NCI-H2227 treated with DMSO at 0.1 percent for 48 hours (cell line): ENCODE results near the gene HSD3B2.

Experiments
- DNase-seq: peaks from one replicate; lab custom pipeline; 2025; lab: John Stamatoyannopoulos, UW

Gene HSD3B2

GRCh38 chr1:119397986-119398385, 17.0 kb upstream of the HSD3B2 start:
- no peak for DNase-seq

- DNase-seq, result no peak
Measured at GRCh38 chr1:119404736-119405135, 10.2 kb upstream of the HSD3B2 start.

GRCh38 chr1:119409731-119410130, 5.2 kb upstream of the HSD3B2 start:
- DNase-seq, result no peak

GRCh38 chr1:119410961-119411360, 4.0 kb upstream of the HSD3B2 start:
- no peak for DNase-seq

GRCh38 chr1:119416006-119416640, 1.2 kb downstream of the HSD3B2 start:
- no peak for DNase-seq

- no peak for DNase-seq
Measured at GRCh38 chr1:119419109-119419508, 4.2 kb downstream of the HSD3B2 start.

DNA sequence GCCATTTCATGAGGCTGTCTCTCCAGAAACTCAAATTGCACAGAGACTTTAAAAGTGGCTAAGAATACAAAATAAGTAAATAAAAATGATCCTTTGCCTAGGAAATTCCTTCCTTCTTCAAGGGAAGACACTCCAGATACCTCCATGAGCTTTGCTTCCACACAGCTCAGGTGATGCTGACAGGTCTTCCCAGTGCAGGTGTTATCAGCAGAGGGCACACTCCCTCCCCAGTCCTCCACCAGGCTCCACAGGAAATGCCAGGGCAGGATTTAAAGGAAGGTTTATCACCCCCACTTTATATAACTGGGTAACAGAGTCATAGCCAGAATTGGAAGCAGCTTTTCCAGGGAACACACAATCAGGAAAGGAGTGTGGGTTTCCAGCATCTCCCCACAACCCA, 5.7 kb downstream of the HSD3B2 start:
- DNase-seq, result no peak

DNA sequence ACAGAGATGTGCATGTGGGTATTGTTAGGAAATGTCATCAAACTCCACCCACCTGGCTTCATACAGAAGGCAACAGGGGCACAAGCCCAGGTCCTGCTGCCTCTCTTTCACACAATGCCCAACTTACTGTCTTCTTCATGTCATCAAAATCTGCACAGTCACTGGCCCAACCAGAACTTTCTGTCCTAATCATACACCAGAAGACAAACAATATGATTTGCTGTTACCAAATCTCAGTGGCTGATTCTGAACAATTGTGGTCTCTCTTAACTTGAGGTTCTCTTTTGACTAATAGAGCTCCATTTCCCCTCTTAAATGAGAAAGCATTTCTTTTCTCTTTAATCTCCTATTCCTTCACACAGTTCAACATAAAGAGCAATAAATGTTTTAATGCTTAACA, 7.7 kb downstream of the HSD3B2 start:
- no peak for DNase-seq

- no peak for DNase-seq
Measured at GRCh38 chr1:119428991-119429390, 14.0 kb downstream of the HSD3B2 start.

- DNase-seq, result no peak
Measured at GRCh38 chr1:119429687-119430086, 14.7 kb downstream of the HSD3B2 start.

GRCh38 chr1:119430486-119430885, 15.5 kb downstream of the HSD3B2 start:
- DNase-seq, result no peak

GRCh38 chr1:119431836-119432235, 16.9 kb downstream of the HSD3B2 start:
- no peak for DNase-seq

GRCh38 chr1:119435052-119435451, 20.1 kb downstream of the HSD3B2 start:
- DNase-seq, result no peak

GRCh38 chr1:119438761-119439160, 23.8 kb downstream of the HSD3B2 start:
- no peak for DNase-seq

- no peak for DNase-seq
Measured at GRCh38 chr1:119440721-119441307, 25.9 kb downstream of the HSD3B2 start.

GRCh38 chr1:119442756-119443155, 27.8 kb downstream of the HSD3B2 start:
- no peak for DNase-seq

DNA sequence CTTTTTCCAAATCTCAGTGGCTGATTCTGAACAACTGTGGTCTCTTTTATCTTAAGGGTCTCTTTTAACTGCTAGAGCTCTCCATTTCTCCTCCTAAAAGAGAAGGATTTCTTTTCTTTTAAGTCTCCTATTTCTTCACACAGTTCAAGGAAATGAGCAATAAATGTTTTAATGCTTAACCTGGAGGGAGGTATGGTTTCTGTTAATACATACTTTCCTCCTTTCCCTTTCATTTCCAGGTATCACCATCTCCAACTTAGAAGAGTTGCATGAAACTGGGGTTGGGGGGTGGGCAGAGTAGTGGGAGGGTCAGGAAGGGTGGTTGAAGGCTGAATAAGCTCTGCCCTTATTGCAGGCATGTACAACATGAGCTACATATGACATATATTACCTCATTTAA, 31.4 kb downstream of the HSD3B2 start:
- DNase-seq, result no peak

GRCh38 chr1:119447344-119448126, 32.6 kb downstream of the HSD3B2 start:
- DNase-seq, result no peak

DNA sequence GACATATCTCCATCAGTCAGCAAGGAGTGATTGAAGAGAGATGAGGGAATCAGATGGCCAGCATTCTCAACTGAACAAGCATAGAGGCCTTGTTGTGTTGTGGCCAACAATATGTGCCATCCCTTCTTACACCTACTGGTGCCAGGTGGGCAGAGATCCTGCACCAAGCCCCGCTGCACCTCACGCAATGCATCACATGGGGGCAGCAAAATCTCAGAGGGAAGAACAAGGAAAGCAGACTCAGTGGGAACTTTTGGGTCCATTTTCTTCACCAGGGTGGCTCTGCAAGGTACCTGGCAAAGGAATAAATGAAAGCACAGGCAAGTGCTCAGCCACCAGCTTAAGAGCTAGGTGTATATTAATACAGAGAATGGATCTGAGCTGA, 33.2 kb downstream of the HSD3B2 start:
- no peak for DNase-seq

DNA sequence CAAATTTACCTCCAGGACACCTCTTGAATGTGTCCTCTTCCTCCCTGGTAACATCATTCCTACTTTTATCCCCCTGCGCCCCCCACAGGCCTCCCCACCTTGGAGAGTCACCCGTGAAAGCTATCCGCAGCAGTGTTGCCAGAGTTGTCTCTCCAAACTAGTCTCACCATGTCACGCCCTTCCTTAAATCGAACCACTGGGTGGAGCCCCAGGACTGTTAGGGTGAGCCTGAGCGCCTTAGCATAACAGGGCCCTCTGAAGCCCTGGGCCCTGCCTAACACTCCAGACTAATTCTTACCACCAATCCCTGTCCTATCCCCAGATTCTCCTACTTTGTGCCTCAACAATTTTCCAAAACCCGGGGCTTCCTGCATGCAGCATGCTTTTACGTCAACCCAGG, 35.0 kb downstream of the HSD3B2 start:
- no peak for DNase-seq

DNA sequence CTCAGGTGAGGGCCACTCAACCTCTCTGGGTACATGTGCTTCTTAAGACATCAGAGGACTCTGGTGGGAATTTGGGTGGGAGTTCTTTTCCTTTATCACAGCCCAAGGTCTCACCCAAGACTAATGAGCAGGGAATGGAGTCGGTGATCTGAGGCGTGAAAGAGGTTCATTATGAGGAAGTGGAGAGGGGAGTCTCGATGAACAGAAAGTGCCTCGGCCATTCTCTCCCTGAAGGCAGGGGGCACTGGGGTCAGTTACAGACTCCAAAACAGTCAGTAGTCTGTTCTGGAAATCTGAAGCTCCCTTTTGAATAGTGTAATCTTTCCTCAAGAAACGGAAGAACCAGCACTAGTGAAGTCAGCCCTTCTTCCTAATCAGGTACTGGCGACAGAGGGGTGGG, 36.2 kb downstream of the HSD3B2 start:
- no peak for DNase-seq

- DNase-seq, result no peak
Measured at GRCh38 chr1:119452091-119452490, 37.1 kb downstream of the HSD3B2 start.

DNA sequence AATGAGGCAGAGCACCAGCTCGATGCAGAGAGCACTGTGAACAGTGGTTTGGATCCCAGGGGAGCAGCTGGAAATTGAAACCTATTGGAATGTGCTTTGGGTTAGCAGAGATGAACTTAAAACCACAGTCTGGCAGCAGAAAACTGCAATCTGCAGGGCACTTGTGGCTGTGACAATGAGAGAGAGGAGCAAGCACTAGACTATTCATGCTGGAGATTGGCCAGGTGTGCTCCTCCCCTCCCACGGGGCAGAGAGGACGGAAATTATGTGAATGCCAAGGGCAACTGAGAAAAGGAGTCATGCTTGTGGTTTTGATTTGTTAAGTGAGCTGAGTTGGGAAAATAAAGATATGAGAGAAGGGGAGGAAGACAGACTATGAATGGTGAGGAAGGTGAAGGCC, 38.1 kb downstream of the HSD3B2 start:
- no peak for DNase-seq
